Inferior parietal cortex (tissue), 1 donor: ENCODE measurements around the gene PDLIM1.

ENCODE experiments used
- DNase-seq: peaks from one replicate; pipeline ENCODE4 v3.0.0-alpha.2; 2016; ENCODE audit errors: extremely low spot score

The PDLIM1 gene

DNA sequence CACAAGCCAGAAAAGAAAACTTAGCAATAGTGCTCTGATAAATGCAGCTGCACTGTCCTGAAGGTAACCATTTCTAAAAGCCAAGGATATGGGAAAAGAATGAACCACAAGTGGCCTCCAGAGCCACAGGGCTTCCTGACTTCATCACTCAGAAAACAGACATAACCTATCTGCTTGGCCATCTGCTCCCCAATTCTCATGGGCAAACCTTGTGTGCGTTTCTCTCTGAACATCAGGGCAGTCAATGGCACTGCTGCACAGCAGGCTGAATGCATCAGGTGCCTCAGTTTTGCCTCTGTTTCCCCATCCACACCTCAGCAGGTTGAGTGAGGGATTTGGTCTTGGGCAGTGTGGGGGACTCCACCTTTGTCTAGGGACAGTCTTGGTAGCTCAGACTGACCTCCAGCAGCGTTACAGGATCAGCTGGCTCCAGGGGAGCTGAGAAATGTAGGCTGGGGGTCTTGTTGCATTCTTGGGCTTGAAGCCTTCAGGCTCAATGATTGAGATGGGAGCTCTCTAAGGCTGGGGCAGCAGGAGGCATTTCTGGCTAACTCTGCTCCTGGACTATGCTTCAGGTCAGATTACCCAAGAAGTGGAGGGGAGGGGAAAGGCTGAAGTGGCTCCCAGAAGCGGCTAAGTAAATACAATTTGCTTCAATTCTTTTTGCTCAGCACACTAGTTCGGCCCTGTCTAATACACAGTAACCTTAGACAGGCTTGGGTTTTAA is 23.6 kb upstream of the PDLIM1 start:
- DNase-seq: no peak

DNA sequence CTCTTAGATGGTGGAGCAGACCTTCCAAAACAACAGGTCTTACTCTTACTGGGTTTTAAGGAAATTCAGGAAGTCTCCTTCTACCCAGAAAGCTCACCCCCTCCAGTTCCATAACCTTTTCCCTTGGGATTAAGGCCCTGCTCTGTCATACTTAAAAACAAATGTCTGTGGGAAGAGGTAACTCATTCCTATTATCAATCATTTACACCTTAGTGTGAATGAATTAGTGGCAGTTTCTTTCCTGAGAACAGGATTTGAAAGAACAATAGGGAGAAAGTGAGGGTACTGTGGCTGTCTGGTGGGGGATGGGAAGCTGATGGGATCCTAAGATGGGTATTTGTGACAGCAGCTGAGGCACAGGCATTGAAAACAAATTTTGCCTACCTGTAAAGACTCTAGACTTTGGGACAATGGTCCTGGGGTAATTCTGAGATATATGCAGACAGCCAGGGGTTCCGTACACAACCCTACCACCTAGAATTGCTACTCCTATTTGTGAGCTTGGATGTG is 22.2 kb upstream of the PDLIM1 start:
- DNase-seq: no peak

DNA sequence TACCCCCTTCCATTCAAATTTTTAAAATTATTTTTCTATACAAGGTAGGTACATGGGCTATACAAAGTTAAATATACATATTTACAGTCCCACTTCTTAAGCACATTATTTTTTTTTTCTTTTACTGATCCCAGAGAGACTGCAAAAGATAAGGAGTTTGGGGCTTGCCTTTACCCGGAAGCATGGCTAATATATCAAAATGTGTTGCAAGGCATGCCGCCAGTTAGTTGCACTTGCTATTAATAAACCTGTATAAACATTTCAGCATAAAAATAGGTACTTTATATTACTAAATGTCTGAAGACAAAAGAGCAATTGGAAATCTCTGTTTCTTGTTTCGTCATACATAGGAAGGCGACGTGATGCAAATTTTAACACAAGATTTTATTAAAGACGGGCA is 21.5 kb upstream of the PDLIM1 start:
- DNase-seq: no peak

DNA sequence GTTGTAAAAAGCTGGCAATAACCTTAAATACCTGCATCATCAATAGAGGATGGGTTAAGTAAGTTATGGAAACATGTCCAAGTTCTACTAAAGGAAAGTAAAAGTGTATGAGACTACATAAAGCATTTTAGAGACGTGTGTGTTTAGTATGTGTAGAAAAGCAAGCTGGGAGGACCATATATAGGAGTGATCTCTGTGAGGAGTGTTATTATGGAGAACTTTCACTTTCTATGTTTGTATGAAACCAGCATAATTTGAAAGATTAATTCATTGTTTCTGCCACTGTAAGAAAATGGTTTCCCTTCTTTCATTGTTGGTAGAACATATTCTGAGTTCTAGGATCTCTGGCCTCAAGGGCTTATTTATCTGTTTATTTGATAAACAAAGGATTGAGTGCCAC is 19.2 kb upstream of the PDLIM1 start:
- no peak for DNase-seq

DNA sequence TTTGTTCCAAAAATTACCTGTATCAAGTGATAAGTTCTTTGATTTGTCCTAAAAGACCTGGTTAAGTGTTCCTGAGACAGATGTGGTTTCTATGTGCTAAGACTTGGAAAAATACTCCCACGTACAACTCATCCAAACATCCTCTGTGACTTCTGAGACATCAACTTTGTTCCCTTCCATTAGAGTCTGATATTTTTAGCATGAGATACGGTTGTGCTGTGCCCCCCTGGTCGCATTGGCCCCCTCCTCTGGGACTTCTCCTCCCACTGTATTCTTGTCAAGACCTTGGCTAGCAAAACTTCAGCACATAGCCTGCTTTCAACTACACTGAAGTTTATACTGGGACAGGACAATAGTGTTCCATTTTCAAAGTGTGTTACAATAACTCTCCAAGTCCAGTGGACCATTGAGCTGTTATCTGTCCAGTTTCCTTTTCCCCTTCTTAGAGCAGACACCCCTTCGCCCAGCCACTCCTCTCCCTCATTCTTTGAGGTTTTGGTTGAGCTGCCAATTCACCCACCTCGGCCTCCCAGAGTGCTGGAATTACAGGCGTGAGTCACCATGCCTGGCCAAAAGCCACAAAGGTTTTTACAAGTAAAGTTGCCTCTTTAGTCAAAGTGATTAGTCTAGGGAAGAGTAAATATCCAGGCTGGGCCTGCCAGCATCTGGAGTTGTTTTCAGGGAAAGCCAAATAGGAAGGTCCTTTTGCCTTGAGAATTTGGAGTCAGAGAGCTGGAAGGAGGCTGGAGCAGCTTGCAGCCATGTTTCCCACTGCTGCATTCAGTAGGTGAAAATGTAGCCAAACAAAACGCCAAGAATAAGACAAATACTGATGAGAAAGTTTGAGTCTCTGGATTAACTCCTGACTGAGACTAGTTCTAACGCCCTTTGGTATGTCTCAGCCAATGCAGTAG is 17.8 kb upstream of the PDLIM1 start:
- DNase-seq: peak; percentile 32

DNA sequence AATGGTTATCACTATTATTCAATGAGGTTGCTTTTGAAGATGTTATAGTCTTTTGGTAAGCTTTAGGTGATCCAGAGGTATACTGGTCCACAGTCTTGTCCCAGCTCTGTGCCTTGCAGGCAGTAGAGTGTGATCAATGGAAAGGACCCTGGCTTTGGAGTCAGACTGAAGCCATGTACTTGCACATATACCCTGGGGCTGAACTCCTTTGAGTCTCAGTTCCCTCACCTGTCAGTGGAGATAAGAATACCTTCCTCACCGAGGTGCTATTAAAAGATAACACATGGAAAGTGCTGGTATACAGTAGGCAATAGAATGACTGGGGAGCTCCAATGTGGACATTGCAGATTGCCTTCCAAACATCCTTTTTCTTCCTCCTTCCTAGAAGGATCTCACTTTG is 16.0 kb upstream of the PDLIM1 start:
- DNase-seq: no peak

DNA sequence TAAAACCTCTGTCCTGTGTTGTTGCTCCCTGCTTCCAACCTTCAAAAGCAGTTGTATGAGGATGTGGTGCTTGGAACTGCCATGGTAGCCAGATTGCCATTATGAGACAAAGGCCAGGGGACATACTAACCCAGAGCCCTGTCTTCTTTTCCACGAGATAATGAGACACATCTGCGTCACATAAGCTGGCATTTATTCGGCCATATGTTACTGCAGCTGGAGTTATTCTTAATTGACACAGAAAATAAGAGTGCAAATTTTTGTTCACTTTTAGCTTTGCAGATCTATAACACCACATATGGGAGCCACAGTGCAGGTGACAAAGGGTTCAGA is 15.5 kb upstream of the PDLIM1 start:
- DNase-seq: no peak

DNA sequence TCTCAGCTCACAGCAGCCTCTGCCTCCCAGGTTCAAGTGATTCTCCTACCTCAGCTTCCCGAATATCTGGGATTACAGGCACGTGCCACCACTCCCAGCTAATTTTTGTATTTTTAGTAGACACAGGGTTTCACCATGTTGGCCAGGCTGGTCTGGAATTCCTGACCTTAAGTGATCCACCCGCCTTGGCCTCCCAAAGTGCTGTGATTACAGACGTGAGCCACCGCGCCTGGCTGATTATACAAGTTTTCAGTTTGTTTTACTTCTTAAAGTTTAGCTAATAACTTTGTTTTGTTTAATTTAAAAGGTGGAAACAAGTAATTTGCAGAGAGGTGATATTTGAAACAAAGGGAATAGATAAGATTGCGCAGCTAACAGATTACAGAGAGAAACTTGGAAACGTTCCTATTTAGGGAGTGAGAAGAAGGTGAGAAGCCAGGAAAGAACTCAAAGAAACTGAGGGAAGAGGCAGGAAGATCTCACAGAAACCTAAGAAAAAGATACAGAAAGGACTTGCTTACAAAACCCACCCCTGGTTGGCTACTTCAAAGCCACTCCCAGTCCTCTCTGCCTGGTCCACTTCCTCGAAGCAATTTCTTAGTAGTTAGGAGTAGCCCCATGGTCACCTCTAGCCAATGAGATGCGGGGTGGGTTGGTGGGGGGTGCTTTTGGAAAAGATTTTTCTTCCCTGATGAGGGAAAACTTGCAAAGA is 15.0 kb upstream of the PDLIM1 start:
- DNase-seq: no peak

DNA sequence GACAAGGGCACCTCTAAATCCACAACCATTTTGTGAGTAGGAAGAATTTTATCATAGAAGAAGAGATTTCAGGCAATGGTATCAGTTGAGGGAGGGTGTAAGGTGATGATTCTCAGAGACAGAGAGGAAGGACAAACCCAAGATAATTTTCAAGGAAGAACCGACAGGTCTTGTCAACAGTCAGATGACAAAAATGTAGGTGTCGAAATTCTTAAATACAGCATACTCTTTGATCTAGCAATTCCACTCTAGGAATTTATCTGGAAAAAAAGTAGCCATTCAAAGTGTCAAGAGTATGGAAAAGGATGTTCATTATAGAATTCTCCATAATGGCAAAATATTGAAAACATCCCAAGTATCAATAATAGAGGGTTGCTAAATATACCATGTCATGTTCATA is 14.2 kb upstream of the PDLIM1 start:
- no peak for DNase-seq

DNA sequence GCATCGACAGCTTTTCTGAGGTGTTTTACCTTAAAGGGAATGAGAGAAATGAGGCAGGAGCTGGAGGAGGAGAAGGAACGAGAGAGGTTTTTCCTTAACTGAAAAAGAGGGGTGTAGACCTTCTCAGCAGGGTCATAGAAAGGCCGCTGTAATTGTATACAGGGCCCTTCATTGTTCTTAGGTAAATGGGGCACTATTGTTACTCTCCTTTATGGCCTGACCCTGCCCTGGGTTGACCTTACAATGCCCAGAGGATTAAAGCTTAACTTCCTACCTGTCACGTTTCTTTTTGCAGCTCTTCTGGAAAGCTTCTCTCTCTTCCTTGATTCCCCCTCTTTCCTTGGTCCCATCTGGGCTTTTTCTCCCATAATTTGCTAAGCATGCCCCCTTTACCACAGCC is 13.7 kb upstream of the PDLIM1 start:
- DNase-seq: no peak

DNA sequence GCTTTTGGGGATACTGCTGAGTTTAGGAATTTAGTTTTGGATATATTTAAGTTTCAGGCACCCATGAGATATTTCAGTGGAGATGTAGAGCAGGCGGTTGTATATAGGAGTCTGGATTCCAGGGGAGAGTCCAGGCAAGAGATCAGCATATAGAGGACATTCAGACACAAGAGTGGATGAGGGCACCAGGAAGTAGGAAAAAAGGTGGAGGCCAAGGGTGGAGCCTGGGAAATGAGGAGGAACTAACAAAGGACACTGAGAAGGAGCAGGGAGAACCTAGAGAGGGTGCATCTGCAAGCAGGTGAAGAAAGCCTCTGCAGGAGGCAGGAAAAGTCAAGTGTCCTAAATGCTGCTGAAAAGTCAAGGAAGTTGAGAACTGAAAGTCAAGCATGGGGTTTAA is 13.1 kb upstream of the PDLIM1 start:
- no peak for DNase-seq

DNA sequence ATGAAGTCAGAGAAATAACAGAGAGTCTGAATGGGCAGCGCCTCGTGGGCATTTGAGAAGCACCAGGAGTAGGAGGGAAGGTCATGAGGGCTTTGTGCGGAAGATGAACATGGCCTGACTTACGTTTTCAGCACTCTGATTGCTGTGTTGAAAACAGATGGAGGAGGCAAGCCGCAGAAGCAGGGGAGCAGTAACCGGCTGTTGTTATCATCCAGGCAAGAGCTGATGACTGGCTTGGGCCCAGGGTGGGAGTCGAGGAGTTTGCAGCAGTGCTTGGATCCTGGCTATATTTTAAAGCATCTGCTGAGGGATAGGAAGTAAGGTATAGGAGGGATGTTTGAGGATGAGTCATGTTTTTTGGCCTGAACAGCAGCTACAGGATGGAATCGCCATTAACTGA is 12.7 kb upstream of the PDLIM1 start:
- peak; percentile 39 for DNase-seq

DNA sequence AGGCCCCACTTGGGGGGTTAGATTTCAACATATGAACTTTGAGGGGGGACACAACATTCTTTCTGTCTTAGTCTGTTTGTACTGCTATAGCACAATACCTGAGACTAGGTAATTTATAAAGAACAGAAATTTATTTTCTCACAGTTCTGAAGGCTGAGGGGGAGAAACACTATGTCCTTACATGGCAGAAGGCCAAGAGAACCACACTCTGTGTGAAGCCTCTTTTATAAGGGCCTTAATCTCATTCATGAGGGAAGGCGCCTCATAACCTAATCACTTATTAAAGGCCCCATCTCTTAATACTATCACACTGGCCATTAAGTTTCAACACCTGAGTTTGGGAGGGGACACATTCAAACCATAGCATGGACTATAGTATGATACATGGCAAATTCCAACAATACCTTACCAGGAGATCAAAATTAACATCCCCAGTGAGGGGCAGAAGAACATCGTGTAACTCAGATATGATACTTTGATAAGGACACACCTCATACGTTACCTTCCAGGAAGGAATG is 9.3 kb upstream of the PDLIM1 start:
- DNase-seq: no peak

DNA sequence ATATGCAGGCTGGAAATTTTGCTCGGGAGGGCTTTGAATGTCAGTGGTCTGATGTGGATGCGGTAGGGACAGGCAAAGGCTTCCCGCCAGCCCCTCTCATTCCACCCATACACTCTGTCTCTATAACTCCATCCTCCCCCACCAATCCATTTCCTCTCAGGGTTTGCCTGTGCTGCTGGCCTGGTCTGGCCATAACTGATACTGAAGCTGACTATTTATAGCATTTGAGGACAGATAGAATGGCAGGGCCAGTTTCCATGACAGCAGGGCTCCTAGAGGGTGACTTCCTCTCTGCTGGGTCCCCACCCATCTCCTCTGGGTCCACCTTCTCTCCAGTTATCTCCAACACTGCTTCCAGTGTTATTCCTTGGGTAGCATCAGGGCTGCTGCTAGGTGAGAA is 6.6 kb upstream of the PDLIM1 start:
- no peak for DNase-seq

DNA sequence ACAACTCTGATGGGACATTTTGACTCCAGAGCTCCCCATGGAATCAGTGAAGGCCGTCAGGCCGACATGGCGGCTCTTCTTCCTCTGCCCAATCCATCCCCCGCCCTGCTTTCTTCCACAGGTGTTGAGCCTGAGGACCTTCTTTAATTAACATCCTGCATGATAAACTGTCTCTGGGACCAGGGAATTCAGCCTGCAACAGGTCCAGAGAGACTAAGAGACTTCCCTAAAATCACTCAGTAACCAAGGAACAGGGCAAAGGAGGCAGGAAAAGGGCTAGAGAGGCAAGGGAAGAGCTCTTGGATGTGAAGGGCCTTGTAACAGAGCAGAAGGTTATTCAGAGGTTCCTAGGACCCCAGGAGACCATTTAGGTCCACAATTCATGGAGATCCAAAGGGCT is 6.0 kb upstream of the PDLIM1 start:
- DNase-seq: no peak

DNA sequence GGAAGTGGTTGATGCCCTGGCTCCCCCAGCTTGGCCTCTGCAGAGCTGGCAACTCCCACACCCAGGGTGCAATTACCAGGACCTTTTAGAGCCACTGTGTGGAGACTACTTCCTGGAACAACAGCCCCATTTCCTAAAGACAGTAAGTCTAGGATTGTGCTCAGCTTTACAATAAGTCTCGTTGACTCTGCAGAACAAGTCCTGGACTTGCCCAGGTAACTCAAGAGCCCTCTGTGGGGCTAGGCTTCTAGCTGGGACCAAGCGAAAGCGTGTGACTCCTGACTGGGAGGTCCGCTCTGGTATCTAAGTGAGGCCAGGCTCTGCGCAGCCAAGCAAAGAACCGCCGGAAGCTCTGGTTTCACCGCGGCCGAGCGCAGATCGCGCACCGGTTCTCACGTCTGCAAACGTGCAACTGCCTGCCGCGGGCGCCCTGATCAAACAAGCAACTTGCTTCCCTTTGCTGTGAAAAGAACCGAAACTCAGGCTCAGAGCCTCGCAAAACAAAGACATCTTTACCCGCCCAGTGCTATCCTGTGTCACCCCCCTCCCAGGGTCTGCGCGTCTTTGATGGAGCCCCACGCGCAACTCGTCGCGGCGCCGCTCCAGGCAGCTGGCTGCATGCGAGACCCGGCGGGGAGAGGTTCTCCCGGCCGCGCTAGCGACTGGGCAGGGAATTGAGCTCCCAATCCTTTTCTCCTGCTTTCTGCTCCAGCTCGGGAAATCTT is 4.4 kb upstream of the PDLIM1 start:
- no peak for DNase-seq

DNA sequence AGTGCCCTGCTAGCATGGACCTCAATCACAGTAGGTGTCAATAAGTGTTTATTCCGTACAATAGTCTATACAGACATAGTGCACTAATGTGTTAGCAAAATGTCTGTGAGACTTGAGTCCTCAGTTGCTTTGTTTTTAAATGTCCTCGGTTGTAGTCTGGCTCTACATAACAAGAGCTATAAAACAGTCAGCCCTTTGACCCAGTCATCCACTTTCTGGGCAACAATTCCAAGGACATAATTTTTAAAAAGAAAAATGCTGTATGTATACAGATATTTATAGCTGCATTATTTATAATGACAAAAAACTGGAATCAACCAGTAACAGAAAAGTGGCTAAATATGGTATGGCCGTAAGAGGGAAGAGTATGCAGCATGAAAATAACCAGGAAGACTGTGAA is 2.8 kb upstream of the PDLIM1 start:
- DNase-seq: no peak

DNA sequence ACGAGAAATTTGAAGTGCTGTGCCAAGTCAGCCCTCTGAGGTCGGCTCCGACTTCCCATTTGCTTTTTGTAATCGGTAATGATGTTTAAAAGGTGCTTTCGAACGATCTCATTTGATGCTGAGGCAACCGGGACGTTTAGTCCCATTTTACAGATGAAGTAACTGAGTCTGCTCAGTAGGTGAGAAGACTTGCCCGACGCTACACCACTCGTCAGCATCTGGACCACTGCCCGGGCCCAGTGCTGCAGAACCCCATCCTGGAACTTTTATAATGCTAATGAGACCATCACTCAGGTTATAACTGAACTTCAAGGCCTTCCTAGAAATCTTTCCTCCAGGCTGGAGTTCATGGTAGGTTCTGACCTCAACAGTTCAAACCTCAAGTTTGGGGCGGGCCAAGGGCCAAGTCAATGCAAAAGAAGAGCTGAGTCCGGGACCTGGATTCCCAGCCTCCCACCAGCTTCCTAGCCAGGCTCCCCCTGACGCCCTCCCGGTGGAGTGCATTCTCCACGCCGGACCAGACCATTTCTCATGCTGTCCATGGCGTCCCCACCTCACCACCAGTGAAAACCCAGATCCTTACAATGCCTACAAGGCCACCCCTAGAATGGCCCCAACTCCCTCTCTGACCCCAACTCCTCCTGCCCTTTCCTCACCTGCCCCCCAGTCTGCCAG is 699 bp upstream of the PDLIM1 start:
- DNase-seq: no peak

DNA sequence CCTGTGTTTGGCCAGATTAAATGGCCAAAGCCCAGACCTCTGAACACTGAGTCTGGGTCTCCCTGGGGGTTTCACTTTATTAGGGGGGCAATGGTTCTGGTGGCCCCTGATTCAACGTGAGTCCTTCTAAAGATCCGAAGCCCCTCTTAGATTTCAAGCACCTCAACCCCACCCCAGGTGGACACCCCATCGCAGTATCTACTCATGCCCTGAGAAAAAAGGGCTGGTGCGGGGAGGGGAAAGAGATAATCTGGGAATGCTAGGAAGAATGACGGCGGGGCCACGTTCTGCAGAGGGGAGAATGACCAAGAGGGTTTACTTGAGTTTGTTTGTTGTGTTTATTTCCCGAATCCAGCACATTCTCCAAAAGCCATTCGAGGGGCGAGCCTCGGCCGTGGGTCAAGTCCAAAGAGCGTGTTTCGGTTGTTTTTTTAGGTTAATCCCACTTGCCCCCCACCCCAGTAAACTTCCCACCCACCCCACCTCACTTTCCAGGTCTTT is 832 bp downstream of the PDLIM1 start:
- DNase-seq: no peak

DNA sequence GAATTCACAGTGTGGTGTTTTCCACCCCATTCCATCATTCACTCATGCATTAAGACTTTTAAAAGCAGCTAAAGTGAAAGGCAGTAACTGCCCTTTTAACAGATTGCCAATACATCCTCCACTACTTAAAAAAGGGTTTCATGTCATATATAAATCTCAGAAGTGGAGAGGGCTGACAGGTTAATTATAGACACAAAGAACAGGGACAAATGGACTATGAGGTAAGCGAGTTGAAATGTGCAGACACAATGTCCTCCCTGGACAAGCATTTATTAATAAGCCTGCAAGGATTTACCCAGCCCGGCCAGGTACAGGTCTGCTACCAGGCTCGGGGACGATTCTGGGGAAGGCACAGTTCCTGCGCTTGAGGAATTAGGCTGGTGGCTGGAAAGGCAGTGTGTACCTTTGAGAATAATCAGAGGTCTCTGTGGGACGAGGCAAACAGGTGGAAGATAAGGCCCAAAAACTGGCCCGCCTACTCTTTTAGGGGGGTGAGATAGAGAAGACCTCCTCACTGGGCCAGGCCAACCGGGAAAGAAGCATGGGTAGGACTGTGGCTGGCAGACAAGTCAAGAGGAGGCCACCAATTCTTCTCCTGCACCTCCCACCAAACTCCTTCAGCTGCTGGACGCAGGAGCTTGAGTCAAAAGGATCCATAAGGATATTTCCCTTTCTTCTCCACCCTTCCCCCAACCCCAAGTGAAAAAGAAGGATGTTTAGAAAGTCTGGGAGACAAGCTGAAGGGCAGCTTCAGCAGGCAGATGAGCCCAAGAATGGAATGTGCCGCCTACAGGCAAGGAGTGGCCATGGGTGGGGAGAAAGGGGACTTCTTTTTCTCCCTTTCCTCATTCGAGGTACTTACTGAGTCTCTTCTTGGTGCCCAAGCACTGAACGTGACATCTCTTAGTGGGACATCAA is 1.5 kb downstream of the PDLIM1 start:
- DNase-seq: no peak
